Panc1 (cell line): ENCODE results near the gene CEP104. TPM values are rescaled to one million over a fixed set of nuclear protein-coding genes. Genes with fewer than 3 reads are reported as not detected.

Experiments used
- ATAC-seq: fragments of 200-7000 bp; cut with Tn5 transposase; 2 replicates; pipeline ENCODE4 v1.9.1; 2020; ENCODE audit warnings: mild to moderate bottlenecking, moderate library complexity
- BruUV-seq: library from RNA; stranded (reverse); fragments of 400-500 nt; replicated peaks from 2 replicates; lab custom pipeline; 2021; lab: Mats Ljungman, UMichigan
- CTCF ChIA-PET: fragments of 300-600 bp; sonication (Branson Sonifier 250); formaldehyde crosslinking; loops from one replicate; lab custom pipeline; 2022; ENCODE audit warnings: antibody characterized with exemption; lab: Charles Lee
- POLR2A ChIA-PET: fragments of 300-600 bp; sonication (Branson Sonifier 250); formaldehyde crosslinking; loops from one replicate; lab custom pipeline; 2022; ENCODE audit warnings: antibody characterized with exemption; lab: Charles Lee
- DNase-seq: peaks from one replicate; pipeline ENCODE4 v3.0.0-alpha.2; 2010; ENCODE audit warnings: low read depth, low spot score
- H3K27ac ChIP-seq: 2 replicates; pipeline ENCODE4 v1.5.1; 2011; ENCODE audit warnings: mild to moderate bottlenecking, low read length, inconsistent platforms
- H3K27me3 ChIP-seq: fragments of 200-500 bp; sonication (Bioruptor generic); 2 replicates; pipeline ENCODE4 v1.6.0; 2014; ENCODE audit warnings: low read length, inconsistent platforms; ENCODE audit not compliant: control insufficient read depth, insufficient read depth
- H3K36me3 ChIP-seq: fragments of 200-500 bp; sonication (Bioruptor generic); 2 replicates; pipeline ENCODE4 v1.5.1; 2014; ENCODE audit warnings: inconsistent platforms, mild to moderate bottlenecking, low read length, moderate library complexity; ENCODE audit not compliant: control insufficient read depth, insufficient read depth
- H3K4me1 ChIP-seq: 2 replicates; pipeline ENCODE4 v1.5.1; 2011; ENCODE audit warnings: inconsistent platforms, mild to moderate bottlenecking, low read length, moderate library complexity; ENCODE audit not compliant: control insufficient read depth, insufficient read depth
- H3K4me3 ChIP-seq, 2 experiments: 2 replicates each; pipeline ENCODE4 v1.5.1; 2011 to 2012; ENCODE audit warnings: low read depth in 2 of 2, low read length in 2 of 2, mild to moderate bottlenecking in 2 of 2, inconsistent platforms in 1 of 2, moderate library complexity in 1 of 2
- H3K9me3 ChIP-seq: fragments of 200-500 bp; sonication (Bioruptor generic); 2 replicates; pipeline ENCODE4 v1.5.1; 2014; ENCODE audit warnings: low read depth, mild to moderate bottlenecking, inconsistent platforms, low read length, moderate library complexity; ENCODE audit not compliant: control insufficient read depth, insufficient read depth
- CTCF ChIP-seq: fragments of 450-650 bp; IDR thresholded peaks from 2 replicates; pipeline ENCODE4 v1.5.1; 2017; ENCODE audit warnings: mild to moderate bottlenecking
- POLR2AphosphoS5 ChIP-seq: IDR thresholded peaks from 2 replicates; pipeline ENCODE4 v1.6.1; 2012; ENCODE audit warnings: mild to moderate bottlenecking, low read depth, low read length, moderate library complexity
- REST ChIP-seq, 2 experiments: IDR thresholded peaks; 2 replicates each; pipeline ENCODE4 v1.6.1; 2011 to 2012; ENCODE audit warnings: low read depth in 2 of 2, control low read depth in 1 of 2, low read length in 1 of 2, mild to moderate bottlenecking in 1 of 2, moderate library complexity in 1 of 2; ENCODE audit not compliant: insufficient read depth in 1 of 2
- SIN3A ChIP-seq: IDR thresholded peaks from 2 replicates; pipeline ENCODE4 v1.6.1; 2012; ENCODE audit warnings: low read depth, mild to moderate bottlenecking, low read length, moderate library complexity, borderline replicate concordance; ENCODE audit not compliant: insufficient read depth
- TCF7L2 ChIP-seq: IDR thresholded peaks from 2 replicates; pipeline ENCODE4 v1.6.1; 2011; ENCODE audit warnings: mild to moderate bottlenecking, low read depth, low read length, inconsistent platforms
- in situ Hi-C: cut with HindIII; loops from 2 replicates; pipeline ENCODE4 v1.10.0; 2016; ENCODE audit warnings: low sequenced_read_pairs, low pct_unique_long_range_greater_than_20kb
- intact Hi-C: fragments of 100-400 bp; cut with micrococcal nuclease; formaldehyde crosslinking; loops from one replicate; pipeline ENCODE4 v1.10.0; 2022; ENCODE audit not compliant: unreplicated experiment
- total RNA-seq: library from RNA; stranded (reverse); gene quantifications from one replicate; pipeline ENCODE4 v1.2.1, GENCODE V29; 2021; ENCODE audit not compliant: unreplicated experiment

CEP104 gene
- total RNA-seq, 1 experiment from 2014 or later: 52.0 TPM

DNA sequence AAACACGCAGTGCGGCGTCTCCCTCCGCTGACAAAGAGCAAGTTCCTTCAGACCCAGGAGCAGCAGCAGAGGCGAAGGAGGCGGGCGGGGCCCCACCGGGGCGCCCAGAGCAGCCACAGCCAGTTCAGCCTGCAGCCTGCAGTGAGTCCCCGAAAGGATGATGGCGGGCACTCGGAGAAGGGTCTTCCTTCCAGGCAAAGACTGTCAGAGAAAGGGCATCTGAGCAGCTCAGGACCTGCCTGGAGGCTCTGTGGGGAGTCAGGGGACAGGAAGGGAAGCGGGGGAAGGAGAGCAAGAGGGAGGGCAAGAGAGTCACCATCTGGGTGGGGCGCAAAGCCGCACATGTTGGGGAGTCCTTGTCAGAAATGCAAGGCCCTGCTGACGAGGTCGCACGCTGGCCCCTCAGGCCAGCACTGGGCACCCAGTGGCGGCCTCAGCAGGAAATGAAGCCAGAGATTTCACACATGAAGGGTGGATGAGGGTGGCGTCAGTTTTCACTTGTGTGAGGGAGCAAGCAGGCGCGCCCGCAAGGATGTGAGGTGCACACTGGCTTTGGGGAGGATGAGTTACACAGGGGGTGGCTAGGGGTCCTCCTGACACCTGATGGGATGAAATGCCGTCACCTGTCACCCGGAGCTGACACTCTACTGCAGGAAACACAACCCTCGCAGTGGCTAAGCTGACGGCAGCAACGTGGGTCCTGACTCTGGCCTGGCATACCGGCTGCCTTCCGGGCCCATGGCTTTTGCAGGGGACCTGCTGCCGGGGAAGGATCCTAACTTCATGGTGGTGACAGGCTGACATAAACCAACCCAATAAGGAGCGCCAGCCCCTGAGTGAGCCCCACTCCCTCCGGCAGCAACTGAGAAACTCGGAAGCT is 67.3 kb downstream of the CEP104 start:
- ATAC-seq (no peak), DNase-seq (no peak)
- H3K27ac ChIP-seq: no peak overlapping the region
- in situ Hi-C loops: no loop called here
- ChIA-PET CTCF (interaction anchor here (0.5 kb wide), 1 partner anchor 365 kb away, joined by 8 read pairs; no protein-coding TSS in a partner anchor), POLR2A (no interaction called here)
- TF ChIP-seq REST (IDR thresholded peaks at IDR 0.05; ENCODE audit: insufficient read depth in 1 of 2, low read depth in 2 of 2, low read length in 1 of 2) (no peak), CTCF (no peak), TCF7L2 (no peak), SIN3A (no peak), POLR2AphosphoS5 (no peak)
- H3K27me3 ChIP-seq: no peaks in the 10 kb centered on the region
- no peak overlapping the region for H3K4me3 ChIP-seq
- no peaks in the 10 kb centered on the region for H3K4me1 ChIP-seq
- BruUV-seq: no TSS peak
- no peaks in the 10 kb centered on the region; the same call in 1 of the 2 replicates for H3K36me3 ChIP-seq
- intact Hi-C loops: no loop called here
- no peaks in the 10 kb centered on the region for H3K9me3 ChIP-seq

- BruUV-seq: no TSS peak
- Histone ChIP-seq H3K9me3 (no peaks in the 10 kb centered on the region), H3K4me1 (no peaks in the 10 kb centered on the region), H3K27me3 (no peaks in the 10 kb centered on the region), H3K4me3 (no peak overlapping the region), H3K36me3 (no peaks in the 10 kb centered on the region; the same call in 1 of the 2 replicates), H3K27ac (no peak overlapping the region)
- in situ Hi-C loops: no loop called here
- intact Hi-C loops: no loop called here
- TF ChIP-seq TCF7L2 (no peak), CTCF (no peak), REST (IDR thresholded peaks at IDR 0.05; ENCODE audit: insufficient read depth in 1 of 2, low read depth in 2 of 2, low read length in 1 of 2) (no peak)
- CTCF ChIA-PET: interaction anchor here (0.5 kb wide), 1 partner anchor 364 kb away, joined by 8 read pairs; no protein-coding TSS in a partner anchor
- DNase-seq (no peak), ATAC-seq (no peak)
- POLR2A ChIA-PET: no interaction called here
Observed at GRCh38 chr1:3788756-3789420, 68.1 kb downstream of the CEP104 start.
